Astrocyte (in vitro differentiated cells and primary cell): ENCODE measurements around the gene ZNF618.

Source experiments
- CTCF ChIP-seq: IDR thresholded peaks from 2 replicates; pipeline ENCODE4 v1.5.1; 2011; ENCODE audit warnings: low read depth, mild to moderate bottlenecking, inconsistent platforms, low read length, moderate library complexity; ENCODE audit not compliant: insufficient read depth
- EZH2 ChIP-seq: IDR thresholded peaks from 2 replicates; pipeline ENCODE4 v1.6.1; 2012; ENCODE audit warnings: mild to moderate bottlenecking, low read length, inconsistent platforms; ENCODE audit not compliant: insufficient read depth

- no peak for TF ChIP-seq CTCF
- TF ChIP-seq EZH2 = no peak
Measured at GRCh38 chr9:114027863-114028465, 151.9 kb downstream of the ZNF618 start.
